H9 (cell line): ENCODE results near the gene LPO. TPM values are rescaled to one million over a fixed set of nuclear protein-coding genes. Genes with fewer than 3 reads are reported as not detected.

Experiments
- DNase-seq: peaks from one replicate; pipeline ENCODE4 v3.0.0-alpha.2; 2017
- H2AFZ ChIP-seq: one replicate; pipeline ENCODE4 v1.6.1; 2013; ENCODE audit warnings: mild to moderate bottlenecking, low read length, control low read depth, moderate library complexity
- H2AK5ac ChIP-seq: 2 replicates; pipeline ENCODE4 v1.6.1; 2013; ENCODE audit warnings: low read length, control low read depth, mixed read lengths; ENCODE audit not compliant: insufficient read length
- H2BK120ac ChIP-seq: one replicate; pipeline ENCODE4 v1.6.1; 2013; ENCODE audit warnings: low read depth, mild to moderate bottlenecking, low read length, control low read depth, inconsistent platforms; ENCODE audit not compliant: poor library complexity, severe bottlenecking
- H2BK12ac ChIP-seq: 2 replicates; pipeline ENCODE4 v1.6.1; 2013; ENCODE audit warnings: low read length, control low read depth, mixed read lengths, low read depth; ENCODE audit not compliant: insufficient read length
- H2BK15ac ChIP-seq: 2 replicates; pipeline ENCODE4 v1.6.1; 2013; ENCODE audit warnings: low read depth, low read length, control low read depth
- H2BK20ac ChIP-seq: one replicate; pipeline ENCODE4 v1.6.1; 2013; ENCODE audit warnings: low read depth, mild to moderate bottlenecking, low read length, control low read depth, inconsistent platforms; ENCODE audit not compliant: poor library complexity, severe bottlenecking
- H2BK5ac ChIP-seq: 2 replicates; pipeline ENCODE4 v1.6.1; 2013; ENCODE audit warnings: low read length, control low read depth, mixed read lengths; ENCODE audit not compliant: insufficient read length
- H3K14ac ChIP-seq: 2 replicates; pipeline ENCODE4 v1.6.1; 2013; ENCODE audit warnings: low read length, control low read depth; ENCODE audit not compliant: insufficient read depth
- H3K18ac ChIP-seq: 2 replicates; pipeline ENCODE4 v1.6.1; 2013; ENCODE audit warnings: low read depth, mild to moderate bottlenecking, mixed read lengths, low read length, control low read depth; ENCODE audit not compliant: insufficient read length
- H3K23ac ChIP-seq: 2 replicates; pipeline ENCODE4 v1.6.1; 2013; ENCODE audit warnings: low read length, control low read depth, mixed read lengths, low read depth; ENCODE audit not compliant: insufficient read length
- H3K23me2 ChIP-seq: 2 replicates; pipeline ENCODE4 v1.6.1; 2013; ENCODE audit warnings: low read depth, mild to moderate bottlenecking, mixed read lengths, low read length, control low read depth; ENCODE audit not compliant: insufficient read length, poor library complexity, severe bottlenecking
- H3K27ac ChIP-seq: 2 replicates; pipeline ENCODE4 v1.5.1; 2013; ENCODE audit warnings: low read length, control low read depth, mixed read lengths, low read depth; ENCODE audit not compliant: insufficient read length
- H3K27me3 ChIP-seq: 2 replicates; pipeline ENCODE4 v1.6.1; 2013; ENCODE audit warnings: low read length, control low read depth, inconsistent platforms; ENCODE audit not compliant: insufficient read depth
- H3K4ac ChIP-seq: 2 replicates; pipeline ENCODE4 v1.6.1; 2013; ENCODE audit warnings: low read depth, mild to moderate bottlenecking, control low read depth, inconsistent platforms, low read length, moderate library complexity
- H3K4me1 ChIP-seq: 2 replicates; pipeline ENCODE4 v1.6.1; 2013; ENCODE audit warnings: low read length, control low read depth, inconsistent platforms; ENCODE audit not compliant: insufficient read depth
- H3K4me2 ChIP-seq: 2 replicates; pipeline ENCODE4 v1.6.1; 2013; ENCODE audit warnings: low read length, control low read depth, mixed read lengths; ENCODE audit not compliant: insufficient read length, insufficient read depth
- H3K56ac ChIP-seq: 2 replicates; pipeline ENCODE4 v1.6.1; 2013; ENCODE audit warnings: low read depth, mild to moderate bottlenecking, mixed read lengths, low read length, control low read depth; ENCODE audit not compliant: insufficient read length
- H3K79me1 ChIP-seq: 2 replicates; pipeline ENCODE4 v1.6.1; 2013; ENCODE audit warnings: low read depth, mild to moderate bottlenecking, moderate library complexity, low read length, control low read depth, inconsistent platforms; ENCODE audit not compliant: insufficient read depth, poor library complexity, severe bottlenecking
- H3K79me2 ChIP-seq: 2 replicates; pipeline ENCODE4 v1.6.1; 2013; ENCODE audit warnings: low read length, control low read depth, inconsistent platforms; ENCODE audit not compliant: insufficient read depth
- H3K9ac ChIP-seq: 2 replicates; pipeline ENCODE4 v1.6.1; 2013; ENCODE audit warnings: low read length, control low read depth, mixed read lengths; ENCODE audit not compliant: insufficient read length; ENCODE audit errors: extremely low read depth
- H3K9me3 ChIP-seq: one replicate; pipeline ENCODE4 v1.6.1; 2013; ENCODE audit warnings: low read depth, low read length, inconsistent platforms; ENCODE audit not compliant: control insufficient read depth
- H3T11ph ChIP-seq: one replicate; pipeline ENCODE4 v1.6.1; 2013; ENCODE audit warnings: mild to moderate bottlenecking, low read length, control low read depth, inconsistent platforms
- H4K20me1 ChIP-seq: one replicate; pipeline ENCODE4 v1.6.1; 2013; ENCODE audit not compliant: control insufficient read depth, insufficient read length, insufficient read depth
- H4K5ac ChIP-seq: 2 replicates; pipeline ENCODE4 v1.6.1; 2013; ENCODE audit warnings: low read depth, mild to moderate bottlenecking, mixed read lengths, low read length, control low read depth; ENCODE audit not compliant: insufficient read length
- H4K8ac ChIP-seq: replicated peaks from 2 replicates; pipeline ENCODE4 v1.6.1; 2013; ENCODE audit warnings: low read length, control low read depth, mixed read lengths, low read depth; ENCODE audit not compliant: insufficient read length
- H4K91ac ChIP-seq: 2 replicates; pipeline ENCODE4 v1.6.1; 2013; ENCODE audit warnings: low read depth, mild to moderate bottlenecking, moderate library complexity, mixed read lengths, low read length, control low read depth; ENCODE audit not compliant: insufficient read length
- H3K27ac Mint-ChIP-seq, 3 experiments: 2 replicates in 2 of 3; 3 replicates in 1 of 3; pipeline ENCODE4 v1.8.0; 2020 to 2021; ENCODE audit warnings: mixed read lengths in 3 of 3, mild to moderate bottlenecking in 1 of 3, moderate library complexity in 1 of 3
- H3K27me3 Mint-ChIP-seq: 2 replicates; pipeline ENCODE4 v1.8.0; 2021; ENCODE audit warnings: low read depth, mild to moderate bottlenecking, moderate library complexity, mixed read lengths
- H3K36me3 Mint-ChIP-seq, 3 experiments: 2 replicates in 2 of 3; 3 replicates in 1 of 3; pipeline ENCODE4 v1.8.0; 2020 to 2021; ENCODE audit warnings: low read depth in 3 of 3, mixed read lengths in 3 of 3; ENCODE audit not compliant: insufficient read depth in 1 of 3
- H3K4me1 Mint-ChIP-seq, 2 experiments: 2 replicates each; pipeline ENCODE4 v1.8.0; 2020; ENCODE audit warnings: mixed read lengths in 2 of 2
- H3K4me3 Mint-ChIP-seq, 2 experiments: 2 replicates in 1 of 2; 3 replicates in 1 of 2; pipeline ENCODE4 v1.8.0; 2020 to 2021; ENCODE audit warnings: mild to moderate bottlenecking in 2 of 2, mixed read lengths in 2 of 2, moderate library complexity in 1 of 2
- H3K9me3 Mint-ChIP-seq, 2 experiments: 2 replicates in 1 of 2; 3 replicates in 1 of 2; pipeline ENCODE4 v1.8.0; 2020; ENCODE audit warnings: mild to moderate bottlenecking in 2 of 2, mixed read lengths in 2 of 2, moderate library complexity in 1 of 2
- WGBS: extraction: QIAGEN DNeasy Blood & Tissue Kit; methylation state at CpG from one replicate; pipeline ENCODE4 v1.1.7; 2013; ENCODE audit warnings: missing lambda C conversion rate, low lambda C conversion rate, mixed read lengths; ENCODE audit not compliant: insufficient read length; ENCODE audit errors: extremely low coverage; 5-methylcytosine and 5-hydroxymethylcytosine counted together
- total RNA-seq: library from RNA; stranded (reverse); gene quantifications from 2 replicates; pipeline ENCODE4 v1.2.1, GENCODE V29; 2021
- TF ChIP-seq, protein P1 (sequence below): fragments of 200-600 bp; sonication (generic); conservative IDR thresholded peaks from 3 replicates; pipeline ENCODE4 v1.8.0; 2021; ENCODE audit warnings: antibody characterized with exemption, mild to moderate bottlenecking

Gene LPO
- total RNA-seq, 1 experiment from 2014 or later, result 0.17 TPM

DNA sequence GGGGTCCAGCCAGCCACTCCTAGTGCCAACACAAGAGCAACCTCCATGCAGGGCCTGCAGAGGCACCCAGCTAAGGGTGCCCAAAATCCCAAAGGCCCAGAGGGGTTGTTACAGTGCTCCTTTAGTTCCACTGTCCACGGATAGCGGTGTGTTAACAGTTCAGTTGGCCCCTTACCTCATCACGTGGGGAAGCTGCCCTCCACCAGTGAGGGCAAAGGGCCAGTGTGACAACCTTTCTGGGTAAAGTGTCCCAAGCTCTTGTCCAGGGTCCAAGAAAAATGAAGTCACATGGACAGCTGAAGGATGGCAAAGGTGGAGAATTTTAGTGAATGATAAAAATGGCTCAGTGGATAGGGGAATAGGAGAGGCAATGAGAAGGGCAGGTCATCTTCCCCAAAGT is 10.7 kb upstream of the LPO start:
- Histone ChIP-seq H3K56ac (no peak overlapping the region), H2BK5ac (no peak overlapping the region), H3K23ac (no peak overlapping the region), H3K9ac (no peak overlapping the region), H2AFZ (no peak overlapping the region), H3K14ac (no peak overlapping the region), H3K79me2 (no peaks in the 10 kb centered on the region), H3K27ac (no peak overlapping the region), H3K23me2 (no peaks in the 10 kb centered on the region), H2AK5ac (no peak overlapping the region), H3K4me2 (no peak overlapping the region), H3K4ac (no peak overlapping the region), H3K27me3 (no peaks in the 10 kb centered on the region), H2BK12ac (no peak overlapping the region), H4K5ac (no peak overlapping the region), H3T11ph (no peak overlapping the region), H3K9me3 (no peaks in the 10 kb centered on the region), H2BK120ac (no peak overlapping the region), H4K20me1 (no peaks in the 10 kb centered on the region), H3K18ac (no peak overlapping the region), H2BK20ac (no peak overlapping the region), H4K8ac (no peak overlapping the region), H3K79me1 (no peaks in the 10 kb centered on the region), H2BK15ac (no peak overlapping the region), H4K91ac (no peak overlapping the region), H3K4me1 (peaks cover 2% of the 10 kb centered on the region; the same call in 1 of the 2 replicates)
- TF ChIP-seq, protein P1, sequence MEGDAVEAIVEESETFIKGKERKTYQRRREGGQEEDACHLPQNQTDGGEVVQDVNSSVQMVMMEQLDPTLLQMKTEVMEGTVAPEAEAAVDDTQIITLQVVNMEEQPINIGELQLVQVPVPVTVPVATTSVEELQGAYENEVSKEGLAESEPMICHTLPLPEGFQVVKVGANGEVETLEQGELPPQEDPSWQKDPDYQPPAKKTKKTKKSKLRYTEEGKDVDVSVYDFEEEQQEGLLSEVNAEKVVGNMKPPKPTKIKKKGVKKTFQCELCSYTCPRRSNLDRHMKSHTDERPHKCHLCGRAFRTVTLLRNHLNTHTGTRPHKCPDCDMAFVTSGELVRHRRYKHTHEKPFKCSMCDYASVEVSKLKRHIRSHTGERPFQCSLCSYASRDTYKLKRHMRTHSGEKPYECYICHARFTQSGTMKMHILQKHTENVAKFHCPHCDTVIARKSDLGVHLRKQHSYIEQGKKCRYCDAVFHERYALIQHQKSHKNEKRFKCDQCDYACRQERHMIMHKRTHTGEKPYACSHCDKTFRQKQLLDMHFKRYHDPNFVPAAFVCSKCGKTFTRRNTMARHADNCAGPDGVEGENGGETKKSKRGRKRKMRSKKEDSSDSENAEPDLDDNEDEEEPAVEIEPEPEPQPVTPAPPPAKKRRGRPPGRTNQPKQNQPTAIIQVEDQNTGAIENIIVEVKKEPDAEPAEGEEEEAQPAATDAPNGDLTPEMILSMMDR, result no peak
- Mint-ChIP-seq H3K27me3 (peaks cover 35% of the 10 kb centered on the region), H3K36me3 (no peaks in the 10 kb centered on the region), H3K9me3 (no peaks in the 10 kb centered on the region), H3K27ac (no peak overlapping the region; a peak in 1 of 7 replicates), H3K4me1 (peaks cover 13 to 20% of the 10 kb centered on the region in 2 experiments), H3K4me3 (no peak overlapping the region)
- DNase-seq, result no peak
- no CpG with 5 or more reads among the region's 3 CpGs for WGBS
